RPMI7951 (cell line): Measurements from ENCODE around the gene ZCCHC9. TPM values are rescaled to one million over a fixed set of nuclear protein-coding genes. Genes with fewer than 3 reads are reported as not detected.
"Not testable (repeated sequence)": the region's sequence is repeated elsewhere in the genome, so short reads cannot be mapped to it uniquely, and the experiment has no call there.

ENCODE experiments used
- DNase-seq: peaks from one replicate; pipeline ENCODE4 v3.0.0-alpha.2; 2012; ENCODE audit warnings: low read depth
- total RNA-seq: library from RNA; depleted of rRNA; stranded (reverse); fragments of >200 nt; shearing (Covaris generic); gene quantifications from 2 replicates; pipeline ENCODE4 v1.2.3, GENCODE V29; 2014

ZCCHC9 gene
- total RNA-seq, 1 experiment from 2014 or later, result 25.0 TPM

GRCh38 chr5:81305785-81306184, 4.4 kb downstream of the ZCCHC9 start:
- DNase-seq, result no peak

- DNase-seq, result no peak
These were observed 7.4 kb downstream of the ZCCHC9 start for GRCh38 chr5:81308836-81309235.

GRCh38 chr5:81310402-81311063, 9.1 kb downstream of the ZCCHC9 start:
- no peak for DNase-seq

GRCh38 chr5:81313278-81313677, 11.9 kb downstream of the ZCCHC9 start:
- no peak for DNase-seq

- DNase-seq, result no peak
These were observed 12.3 kb downstream of the ZCCHC9 start for GRCh38 chr5:81313686-81314085.

- DNase-seq, result no peak
These were observed 13.2 kb downstream of the ZCCHC9 start for GRCh38 chr5:81314581-81314980.

GRCh38 chr5:81315336-81315735, 13.9 kb downstream of the ZCCHC9 start:
- peak; percentile 19 for DNase-seq

- no peak for DNase-seq
These were observed 14.4 kb downstream of the ZCCHC9 start for GRCh38 chr5:81315830-81316229.

GRCh38 chr5:81316571-81316970, 15.2 kb downstream of the ZCCHC9 start:
- DNase-seq, result no peak

- no peak for DNase-seq
These were observed 16.1 kb downstream of the ZCCHC9 start for GRCh38 chr5:81317536-81317935.

- DNase-seq, result no peak
These were observed 25.2 kb downstream of the ZCCHC9 start for GRCh38 chr5:81326554-81326953.

GRCh38 chr5:81334304-81335061, 33.1 kb downstream of the ZCCHC9 start:
- DNase-seq, result peak; percentile 46

- DNase-seq, result no peak
These were observed 34.6 kb downstream of the ZCCHC9 start for GRCh38 chr5:81335946-81336345.

- no peak for DNase-seq
These were observed 35.2 kb downstream of the ZCCHC9 start for GRCh38 chr5:81336556-81336955.

GRCh38 chr5:81337803-81338202, 36.4 kb downstream of the ZCCHC9 start:
- DNase-seq, result no peak

GRCh38 chr5:81338213-81338612, 36.8 kb downstream of the ZCCHC9 start:
- not testable (repeated sequence) for DNase-seq

- DNase-seq, result no peak
These were observed 43.3 kb downstream of the ZCCHC9 start for GRCh38 chr5:81344736-81345135.

GRCh38 chr5:81345411-81346003, 44.1 kb downstream of the ZCCHC9 start:
- DNase-seq, result no peak

- DNase-seq, result no peak
These were observed 47.8 kb downstream of the ZCCHC9 start for GRCh38 chr5:81349161-81349560.

- no peak for DNase-seq
These were observed 49.1 kb downstream of the ZCCHC9 start for GRCh38 chr5:81350507-81350906.

- no peak for DNase-seq
These were observed 51.8 kb downstream of the ZCCHC9 start for GRCh38 chr5:81353189-81353588.

- no peak for DNase-seq
These were observed 52.7 kb downstream of the ZCCHC9 start for GRCh38 chr5:81354093-81354492.
